Heart right ventricle (tissue), 16 donors: ENCODE results near the gene TSHZ3. TPM values are rescaled to one million over a fixed set of nuclear protein-coding genes. Genes with fewer than 3 reads are reported as not detected.

Experiments
- ATAC-seq, 8 donors: fragments of 200-7000 bp; cut with Tn5 transposase; one replicate each; pipeline ENCODE4 v1.9.1; 2020; ENCODE audit warnings: mild to moderate bottlenecking in 8 of 8, moderate library complexity in 8 of 8, moderate number of reproducible peaks in 1 of 8
- DNase-seq, 2 donors: peaks; one replicate each; pipeline ENCODE4 v3.0.0-alpha.2; 2020
- H3K27ac ChIP-seq, 10 donors: fragments of 200-600 bp; sonication (generic) in 2 of 10; one replicate each; pipeline versions ENCODE4 v1.5.0 to v1.8.0; 2020 to 2022; ENCODE audit warnings: mild to moderate bottlenecking in 3 of 10
- H3K27me3 ChIP-seq, 7 donors: fragments of 200-600 bp; one replicate each; pipeline ENCODE4 v1.8.0; 2021 to 2022; ENCODE audit warnings: mild to moderate bottlenecking in 2 of 7
- H3K36me3 ChIP-seq, 9 donors: fragments of 200-600 bp; sonication (generic) in 1 of 9; one replicate each; pipeline versions ENCODE4 v1.5.0 to v1.8.0; 2020 to 2022; ENCODE audit warnings: mild to moderate bottlenecking in 2 of 9
- H3K4me1 ChIP-seq, 9 donors: fragments of 200-600 bp; sonication (generic) in 1 of 9; one replicate each; pipeline versions ENCODE4 v1.5.0 to v1.8.0; 2020 to 2022; ENCODE audit warnings: mild to moderate bottlenecking in 4 of 9
- H3K4me3 ChIP-seq, 10 donors: fragments of 200-600 bp; sonication (generic) in 2 of 10; one replicate each; pipeline versions ENCODE4 v1.5.0 to v1.8.0; 2020 to 2022; ENCODE audit warnings: mild to moderate bottlenecking in 7 of 10, moderate library complexity in 2 of 10
- H3K9me3 ChIP-seq, 11 donors: fragments of 200-600 bp in 10 of 11; sonication (generic) in 2 of 11; one replicate each; pipeline versions ENCODE4 v1.5.0 to v1.8.0; 2013 to 2022; ENCODE audit warnings: mild to moderate bottlenecking in 2 of 11, control low read depth in 1 of 11, moderate library complexity in 1 of 11
- CTCF ChIP-seq, 9 donors: fragments of 200-600 bp; sonication (generic) in 2 of 9; IDR thresholded peaks; one replicate each; pipeline versions ENCODE4 v1.5.0 to v1.8.0; 2021 to 2022; ENCODE audit warnings: antibody characterized with exemption in 9 of 9, mild to moderate bottlenecking in 5 of 9, moderate library complexity in 1 of 9
- WGBS, 2 donors: extraction: QIAGEN DNeasy Blood & Tissue Kit; methylation state at CpG; one replicate each; pipeline ENCODE4 v1.1.7; 2013; ENCODE audit warnings: inconsistent platforms in 1 of 2; 5-methylcytosine and 5-hydroxymethylcytosine counted together
- intact Hi-C, 10 donors: fragments of 100-400 bp; cut with DNase I; formaldehyde crosslinking; loops; one replicate each; pipeline versions ENCODE4 v1.11.1 to v1.14.2; 2022
- polyA plus RNA-seq, 2 donors: library from polyadenylated mRNA; stranded (reverse); fragments of 200-250 nt; gene quantifications; one replicate each; pipeline ENCODE4 v1.2.3, GENCODE V29; 2013
- total RNA-seq, 10 donors: library from RNA; stranded (reverse); fragmentation: NEBNext Ultra II Directional in 3 of 10; extraction: Animal tissue kit (Norgen Biotek cat#: 25700) in 3 of 10; gene quantifications; one replicate each; pipeline versions ENCODE4 v1.2.1 to v1.2.4, GENCODE V29; 2021 to 2023
- donor health status: Arrhythmogenic right ventricular cardiomyopathy.
- donor health status: ischemic (EF 13 %, LVEDD 7.1; RV severe dilation, severe dysfunction).
- donor health status: healthy with polysubstance abuse.
- donor health status: DM: no; HTN: yes; CAD: no.
- donor health status: DM: no; HTN: no; CAD: no.
- donor health status: ischemic (EF 25% LVEDD 6.9; RV normal size, moderate dysfunction).
- donor health status: ischemic (EF 25% LVEDD 5.7; RV mildly dilated, moderate dysfunction).
- donor health status: healthy.
- donor health status: DM: yes; HTN: yes; CAD: no.
- donor health status: Ischemic cardiomyopathy.
- donor health status: ischemic (EF 35%, LVEDD 5.7; RV mildly dilated, moderate dysfunction).
- donor health status: nonischemic (EF 11% LVEDD 7.7; RV severe dilation, severe dysfunction).
- donor health status: DM: yes; HTN: yes; CAD: no.
- donor health status: PGD.
- donor health status: ischemic (EF 29% LVEDD 5.4; RV normal size, mild dysfunction).
- donor health status: nonischemic (EF 23%, LVEDD 6.1; RV moderate dilation, normal function).

Gene TSHZ3
- total and polyA plus RNA-seq, 12 donors, result 1.7 to 5.0 (median 3.1) TPM

GRCh38 chr19:31226151-31226935 lies 122.9 kb downstream of the TSHZ3 start:
- H3K36me3 ChIP-seq, result no peaks in the 10 kb centered on the region
- WGBS, 2 donors, result 85 to 89% methylated on average over 4 of the region's 4 CpGs
- H3K9me3 ChIP-seq, result no peaks in the 10 kb centered on the region
- no peak overlapping the region for H3K27ac ChIP-seq
- intact Hi-C loops, result no loop called here
- ATAC-seq, result no peak
- H3K27me3 ChIP-seq, result no peaks in the 10 kb centered on the region
- H3K4me3 ChIP-seq, result no peak overlapping the region
- no peak for DNase-seq
- no peak for TF ChIP-seq CTCF (IDR thresholded peaks at IDR 0.05)
- H3K4me1 ChIP-seq, result peaks cover 0 to 8% (median 0%) of the 10 kb centered on the region in 9 donors
